Hepatocyte (in vitro differentiated cells): Measurements from ENCODE around the gene TDRD3. TPM values are rescaled to one million over a fixed set of nuclear protein-coding genes. Genes with fewer than 3 reads are reported as not detected.

Experiments used
- DNase-seq: peaks from one replicate; pipeline ENCODE4 v3.0.0-alpha.2; 2016; ENCODE audit warnings: low spot score
- H2AFZ ChIP-seq: fragments of 200-600 bp; sonication (generic); 2 replicates; pipeline ENCODE4 v1.6.0; 2016; ENCODE audit warnings: antibody characterized with exemption, mild to moderate bottlenecking
- H3K27ac ChIP-seq: fragments of 200-600 bp; sonication (generic); 2 replicates; pipeline ENCODE4 v1.5.1; 2016; ENCODE audit warnings: mild to moderate bottlenecking
- H3K27me3 ChIP-seq: fragments of 200-600 bp; sonication (generic); 2 replicates; pipeline ENCODE4 v1.6.1; 2016
- H3K36me3 ChIP-seq: fragments of 200-600 bp; sonication (generic); replicated peaks from 2 replicates; pipeline ENCODE4 v1.5.1; 2016; ENCODE audit warnings: low read depth; ENCODE audit not compliant: insufficient read depth
- H3K4me1 ChIP-seq: fragments of 200-600 bp; sonication (generic); 2 replicates; pipeline ENCODE4 v1.5.1; 2016; ENCODE audit warnings: mild to moderate bottlenecking, moderate library complexity; ENCODE audit not compliant: insufficient read depth
- H3K4me2 ChIP-seq: fragments of 200-600 bp; sonication (generic); 2 replicates; pipeline ENCODE4 v1.6.0; 2016
- H3K4me3 ChIP-seq: fragments of 200-600 bp; sonication (generic); 2 replicates; pipeline ENCODE4 v1.5.1; 2016; ENCODE audit warnings: mild to moderate bottlenecking
- H3K79me2 ChIP-seq: fragments of 200-600 bp; sonication (generic); 2 replicates; pipeline ENCODE4 v1.6.0; 2017; ENCODE audit warnings: mild to moderate bottlenecking
- H3K9me2 ChIP-seq: fragments of 200-600 bp; sonication (generic); replicated peaks from 2 replicates; pipeline ENCODE4 v1.6.0; 2017; ENCODE audit warnings: mild to moderate bottlenecking; ENCODE audit not compliant: insufficient read depth
- H3K9me3 ChIP-seq: fragments of 200-600 bp; sonication (generic); 2 replicates; pipeline ENCODE4 v1.5.1; 2016; ENCODE audit warnings: low read depth, mild to moderate bottlenecking
- H4K20me1 ChIP-seq: fragments of 200-600 bp; sonication (generic); 2 replicates; pipeline ENCODE4 v1.6.0; 2016; ENCODE audit warnings: mild to moderate bottlenecking; ENCODE audit not compliant: insufficient read depth, poor library complexity, severe bottlenecking
- EZH2 ChIP-seq: fragments of 200-600 bp; sonication (generic); IDR thresholded peaks from 2 replicates; pipeline ENCODE4 v1.6.1; 2016; ENCODE audit warnings: antibody characterized with exemption, mild to moderate bottlenecking, borderline replicate concordance
- EZH2phosphoT487 ChIP-seq: fragments of 200-600 bp; sonication (generic); IDR thresholded peaks from one replicate; pipeline ENCODE4 v1.6.1; 2018; ENCODE audit warnings: antibody characterized with exemption, mild to moderate bottlenecking, low read depth, moderate library complexity; ENCODE audit not compliant: unreplicated experiment, severe bottlenecking
- WGBS: methylation state at CpG from one replicate; pipeline ENCODE4 v1.1.6; 2016; ENCODE audit warnings: low lambda C conversion rate; ENCODE audit errors: missing lambda C conversion rate; 5-methylcytosine and 5-hydroxymethylcytosine counted together
- polyA plus RNA-seq: library from polyadenylated mRNA; unstranded; fragments of >200 nt; fragmentation: Nextera tagmentation; extraction: Ambion mirVana; gene quantifications from 2 replicates; pipeline ENCODE4 v1.2.1, GENCODE V29; 2016
- total RNA-seq: library from RNA; depleted of rRNA; stranded (reverse); fragments of >200 nt; gene quantifications from 2 replicates; pipeline ENCODE4 v1.2.3, GENCODE V29; 2014
- TF ChIP-seq, protein P1 (sequence below): fragments of 200-600 bp; sonication (generic); IDR thresholded peaks from 2 replicates; pipeline ENCODE4 v1.5.1; 2016; ENCODE audit warnings: antibody characterized with exemption, mild to moderate bottlenecking; ENCODE audit not compliant: poor library complexity

Gene TDRD3
- total and polyA plus RNA-seq, 2 experiments from 2014 or later = 5.3 to 16.8 TPM

DNA sequence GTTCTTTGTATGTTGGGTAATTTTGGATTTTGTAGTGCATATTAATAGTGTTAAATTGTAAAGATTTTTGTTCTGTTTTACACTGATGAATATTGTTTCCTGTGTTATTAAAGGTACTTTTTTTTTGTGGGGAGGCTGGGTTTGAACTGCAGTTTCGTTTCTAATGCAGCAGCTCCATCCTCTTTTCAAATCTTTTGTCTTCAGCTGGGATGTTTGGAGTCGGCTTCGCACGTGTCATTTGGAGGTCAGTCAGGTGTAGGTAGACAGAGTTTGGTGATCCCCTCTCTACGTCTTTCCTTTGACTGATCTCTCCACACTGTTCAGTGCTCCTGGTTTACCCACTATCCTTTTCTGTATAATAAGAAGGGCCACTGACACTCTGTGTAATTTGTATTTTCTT, 30.3 kb downstream of the TDRD3 start:
- H3K79me2 ChIP-seq = peaks cover 10% of the 10 kb centered on the region
- TF ChIP-seq EZH2phosphoT487 (no peak), EZH2 (no peak)
- TF ChIP-seq, protein P1, sequence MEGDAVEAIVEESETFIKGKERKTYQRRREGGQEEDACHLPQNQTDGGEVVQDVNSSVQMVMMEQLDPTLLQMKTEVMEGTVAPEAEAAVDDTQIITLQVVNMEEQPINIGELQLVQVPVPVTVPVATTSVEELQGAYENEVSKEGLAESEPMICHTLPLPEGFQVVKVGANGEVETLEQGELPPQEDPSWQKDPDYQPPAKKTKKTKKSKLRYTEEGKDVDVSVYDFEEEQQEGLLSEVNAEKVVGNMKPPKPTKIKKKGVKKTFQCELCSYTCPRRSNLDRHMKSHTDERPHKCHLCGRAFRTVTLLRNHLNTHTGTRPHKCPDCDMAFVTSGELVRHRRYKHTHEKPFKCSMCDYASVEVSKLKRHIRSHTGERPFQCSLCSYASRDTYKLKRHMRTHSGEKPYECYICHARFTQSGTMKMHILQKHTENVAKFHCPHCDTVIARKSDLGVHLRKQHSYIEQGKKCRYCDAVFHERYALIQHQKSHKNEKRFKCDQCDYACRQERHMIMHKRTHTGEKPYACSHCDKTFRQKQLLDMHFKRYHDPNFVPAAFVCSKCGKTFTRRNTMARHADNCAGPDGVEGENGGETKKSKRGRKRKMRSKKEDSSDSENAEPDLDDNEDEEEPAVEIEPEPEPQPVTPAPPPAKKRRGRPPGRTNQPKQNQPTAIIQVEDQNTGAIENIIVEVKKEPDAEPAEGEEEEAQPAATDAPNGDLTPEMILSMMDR = no peak
- H3K9me2 ChIP-seq = no peaks in the 10 kb centered on the region
- H3K36me3 ChIP-seq = no peaks in the 10 kb centered on the region
- H3K4me3 ChIP-seq = no peak overlapping the region
- 93% methylated on average over 5 of the region's 5 CpGs for WGBS
- H3K27me3 ChIP-seq = no peaks in the 10 kb centered on the region
- no peak for DNase-seq
- H3K4me2 ChIP-seq = no peak overlapping the region
- no peaks in the 10 kb centered on the region for H3K4me1 ChIP-seq
- no peaks in the 10 kb centered on the region for H4K20me1 ChIP-seq
- H3K9me3 ChIP-seq = no peaks in the 10 kb centered on the region
- no peak overlapping the region for H2AFZ ChIP-seq
- no peak overlapping the region for H3K27ac ChIP-seq

DNA sequence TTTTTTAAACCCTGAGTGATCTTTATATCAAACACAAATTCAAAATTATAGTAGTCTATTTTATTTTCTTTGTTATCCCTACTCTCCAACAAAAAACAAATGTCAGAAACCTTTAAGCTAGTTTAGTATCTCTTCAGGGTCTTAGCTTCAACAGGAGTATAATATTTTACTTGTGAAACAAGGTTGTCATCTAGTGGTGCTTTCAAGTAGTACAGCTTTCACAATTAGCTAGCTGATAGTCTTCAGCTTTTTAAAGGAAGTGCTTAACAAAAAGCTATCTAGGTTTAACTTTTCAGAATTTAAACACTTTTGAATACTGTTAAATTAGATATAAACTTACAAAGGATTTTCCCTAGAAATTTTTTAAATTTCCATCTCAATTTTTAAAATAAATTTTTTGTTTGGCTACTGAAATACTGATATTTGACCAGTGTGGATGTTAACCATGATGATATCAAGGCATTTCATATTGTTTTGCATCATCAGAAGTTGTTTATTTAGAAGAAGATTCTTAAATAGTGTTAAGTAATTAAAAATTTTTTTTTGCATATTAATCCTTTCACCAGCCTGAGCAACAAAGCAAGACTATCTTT, 34.2 kb downstream of the TDRD3 start:
- Histone ChIP-seq H3K4me3 (no peak overlapping the region), H4K20me1 (no peaks in the 10 kb centered on the region), H3K4me1 (no peaks in the 10 kb centered on the region), H3K9me3 (no peaks in the 10 kb centered on the region), H3K27ac (no peak overlapping the region), H3K27me3 (no peaks in the 10 kb centered on the region), H2AFZ (no peak overlapping the region), H3K36me3 (no peaks in the 10 kb centered on the region), H3K79me2 (no peaks in the 10 kb centered on the region), H3K9me2 (no peaks in the 10 kb centered on the region), H3K4me2 (no peak overlapping the region)
- DNase-seq = peak; percentile 69
- no peak for TF ChIP-seq EZH2
- TF ChIP-seq EZH2phosphoT487 = no peak
- TF ChIP-seq, protein P1 = peak; percentile 94

DNA sequence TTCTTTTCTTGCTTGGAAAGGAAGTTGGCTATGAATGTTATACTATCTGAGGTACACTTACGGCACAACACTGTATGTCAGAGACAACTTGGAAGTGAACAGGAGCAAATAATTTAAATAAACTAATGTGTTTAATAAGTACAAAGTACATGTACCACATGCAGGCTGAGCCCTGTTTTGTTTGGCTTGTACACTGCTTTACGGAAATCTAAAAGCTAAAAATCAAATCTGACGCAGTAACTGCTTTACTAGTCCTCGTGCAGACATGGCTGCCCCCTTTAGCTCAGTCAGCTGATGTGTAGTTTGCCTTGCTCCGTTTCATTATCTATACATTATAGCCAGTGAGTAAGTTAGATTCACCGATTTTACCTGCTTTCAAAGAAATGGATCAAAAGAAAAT, 36.5 kb downstream of the TDRD3 start:
- H3K9me2 ChIP-seq = no peaks in the 10 kb centered on the region
- no peak overlapping the region for H2AFZ ChIP-seq
- H3K4me3 ChIP-seq = no peak overlapping the region
- H3K27me3 ChIP-seq = no peaks in the 10 kb centered on the region
- WGBS = 74% methylated on average over 6 of the region's 6 CpGs
- no peaks in the 10 kb centered on the region for H3K4me1 ChIP-seq
- no peak for DNase-seq
- no peaks in the 10 kb centered on the region for H3K9me3 ChIP-seq
- H3K36me3 ChIP-seq = no peaks in the 10 kb centered on the region
- H4K20me1 ChIP-seq = no peaks in the 10 kb centered on the region
- H3K4me2 ChIP-seq = no peak overlapping the region
- H3K27ac ChIP-seq = no peak overlapping the region
- TF ChIP-seq EZH2 (no peak), EZH2phosphoT487 (no peak)
- TF ChIP-seq, protein P1 = no peak
- peaks cover 3% of the 10 kb centered on the region for H3K79me2 ChIP-seq
